ENCODE data around the gene MARCHF9.
"Not testable (repeated sequence)": the region's sequence is repeated elsewhere in the genome, so short reads cannot be mapped to it uniquely, and the experiment has no call there.

The MARCHF9 gene

DNA sequence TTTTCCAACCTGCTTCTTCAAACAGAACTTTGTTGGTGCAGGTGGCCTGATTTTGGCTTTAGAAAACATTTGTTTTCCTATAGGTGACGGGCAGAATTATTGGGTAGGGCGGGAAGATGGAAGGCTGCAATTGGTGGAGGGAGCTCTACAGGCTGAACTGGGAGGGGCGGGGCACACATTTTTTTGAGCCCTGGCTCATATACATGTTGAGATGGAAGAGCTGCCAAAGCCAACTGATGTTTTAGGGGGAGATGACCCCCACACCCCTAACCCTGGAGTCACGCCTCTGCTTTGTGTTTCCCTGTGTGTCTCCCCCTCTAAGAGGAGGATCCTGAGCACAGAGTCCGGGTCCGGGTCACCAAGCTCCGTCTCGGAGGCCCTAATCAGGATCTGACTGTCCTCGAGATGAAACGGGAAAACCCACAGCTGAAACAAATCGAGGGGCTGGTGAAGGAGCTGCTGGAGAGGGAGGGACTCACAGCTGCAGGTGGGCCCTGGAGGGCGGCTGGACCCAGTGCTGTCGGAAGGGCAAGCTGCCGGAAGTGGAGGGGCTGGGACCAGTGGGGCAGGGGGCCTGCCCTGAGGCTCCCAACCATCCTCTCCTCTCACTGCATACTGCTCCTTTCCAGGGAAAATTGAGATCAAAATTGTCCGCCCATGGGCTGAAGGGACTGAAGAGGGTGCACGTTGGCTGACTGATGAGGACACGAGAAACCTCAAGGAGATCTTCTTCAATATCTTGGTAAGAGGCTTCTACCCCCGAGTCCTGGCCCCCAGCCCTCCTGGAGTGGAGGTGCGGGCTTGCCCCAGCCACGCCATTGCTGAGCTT, 34.9 kb upstream of the MARCHF9 start:
- TF ChIP-seq JUND (IDR thresholded peaks at IDR 0.05; ENCODE audit: low read depth), result no peak
- DNase-seq (ENCODE audit: low read depth in 1 of 2, low spot score in 1 of 2), result no peak
- in situ Hi-C loops (cut with HindIII; ENCODE audit: low pct_unique_long_range_greater_than_20kb, low sequenced_read_pairs), result no loop called here

DNA sequence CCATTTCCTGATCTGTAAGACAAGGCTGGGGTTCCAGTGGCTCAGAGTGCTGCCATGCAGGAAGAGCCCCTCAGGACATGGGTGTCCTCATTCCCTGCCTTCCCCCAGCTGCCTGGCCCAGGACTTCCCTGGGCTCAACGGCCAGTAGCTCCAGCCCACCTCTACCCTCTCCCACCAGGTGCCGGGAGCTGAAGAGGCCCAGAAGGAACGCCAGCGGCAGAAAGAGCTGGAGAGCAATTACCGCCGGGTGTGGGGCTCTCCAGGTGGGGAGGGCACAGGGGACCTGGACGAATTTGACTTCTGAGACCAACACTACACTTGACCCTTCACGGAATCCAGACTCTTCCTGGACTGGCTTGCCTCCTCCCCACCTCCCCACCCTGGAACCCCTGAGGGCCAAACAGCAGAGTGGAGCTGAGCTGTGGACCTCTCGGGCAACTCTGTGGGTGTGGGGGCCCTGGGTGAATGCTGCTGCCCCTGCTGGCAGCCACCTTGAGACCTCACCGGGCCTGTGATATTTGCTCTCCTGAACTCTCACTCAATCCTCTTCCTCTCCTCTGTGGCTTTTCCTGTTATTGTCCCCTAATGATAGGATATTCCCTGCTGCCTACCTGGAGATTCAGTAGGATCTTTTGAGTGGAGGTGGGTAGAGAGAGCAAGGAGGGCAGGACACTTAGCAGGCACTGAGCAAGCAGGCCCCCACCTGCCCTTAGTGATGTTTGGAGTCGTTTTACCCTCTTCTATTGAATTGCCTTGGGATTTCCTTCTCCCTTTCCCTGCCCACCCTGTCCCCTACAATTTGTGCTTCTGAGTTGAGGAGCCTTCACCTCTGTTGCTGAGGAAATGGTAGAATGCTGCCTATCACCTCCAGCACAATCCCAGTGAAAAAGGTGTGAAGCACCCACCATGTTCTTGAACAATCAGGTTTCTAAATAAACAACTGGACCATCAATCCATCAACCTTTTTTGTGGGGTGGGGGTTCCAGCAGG, 34.0 kb upstream of the MARCHF9 start:
- TF ChIP-seq JUND (IDR thresholded peaks at IDR 0.05; ENCODE audit: low read depth), result no peak

GRCh38 chr12:57721846-57722608, 32.9 kb upstream of the MARCHF9 start:
- DNase-seq (ENCODE audit: low read depth in 1 of 2, low spot score in 1 of 2); in situ Hi-C loops (cut with HindIII; ENCODE audit: low pct_unique_long_range_greater_than_20kb, low sequenced_read_pairs): not testable (repeated sequence)

More for the DNA sequence above, 34.0 kb upstream of the MARCHF9 start:
- no peak for DNase-seq (ENCODE audit: low read depth in 1 of 2, low spot score in 1 of 2)
- in situ Hi-C loops (cut with HindIII; ENCODE audit: low pct_unique_long_range_greater_than_20kb, low sequenced_read_pairs), result no loop called here

DNA sequence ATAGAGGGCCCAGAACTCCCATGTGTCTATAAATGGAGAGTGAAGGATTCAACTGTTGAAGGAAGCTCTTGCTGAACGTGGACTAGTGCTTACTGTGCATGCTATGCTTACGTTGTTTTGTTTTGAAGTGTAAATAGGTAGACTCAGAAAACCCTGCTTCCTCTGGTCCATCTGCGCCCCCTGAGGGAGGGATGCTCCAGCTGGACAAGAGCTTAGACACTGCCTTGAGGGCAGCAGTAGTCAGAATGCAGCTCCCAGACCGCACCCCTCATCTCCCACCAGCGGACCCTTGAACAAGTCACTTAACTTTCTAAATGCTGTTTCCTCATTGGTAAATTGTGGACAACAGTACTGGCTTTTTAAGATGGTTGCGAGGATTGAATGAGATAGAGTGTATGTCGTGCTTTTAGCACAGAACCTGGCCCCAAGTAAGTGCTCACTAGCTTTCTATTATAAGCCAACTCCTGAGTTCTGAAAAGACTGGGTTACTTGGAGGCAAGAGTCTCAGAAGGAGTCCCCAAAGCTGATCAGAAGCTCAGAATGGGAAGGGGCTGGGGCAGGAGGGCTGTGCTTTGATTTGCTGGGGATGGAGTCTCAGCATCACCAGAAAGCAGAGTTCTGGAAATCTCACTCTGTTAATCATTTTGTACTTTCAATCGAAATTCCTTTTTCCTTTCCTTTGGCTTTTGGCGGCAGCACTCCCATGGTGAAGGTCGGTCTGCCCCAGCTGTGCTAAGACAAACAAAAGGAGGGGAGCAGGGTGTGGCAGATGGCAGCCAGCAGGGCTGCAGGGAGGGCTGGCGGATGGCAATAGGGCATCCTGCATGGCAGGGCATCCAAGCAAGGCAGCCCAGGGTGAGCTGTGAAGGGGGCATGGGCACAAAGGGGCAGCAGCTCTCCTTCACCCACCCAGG, 31.9 kb upstream of the MARCHF9 start:
- in situ Hi-C loops (cut with HindIII; ENCODE audit: low pct_unique_long_range_greater_than_20kb, low sequenced_read_pairs), result no loop called here
- TF ChIP-seq JUND (IDR thresholded peaks at IDR 0.05; ENCODE audit: low read depth), result no peak
- no peak for DNase-seq (ENCODE audit: low read depth in 1 of 2, low spot score in 1 of 2)

DNA sequence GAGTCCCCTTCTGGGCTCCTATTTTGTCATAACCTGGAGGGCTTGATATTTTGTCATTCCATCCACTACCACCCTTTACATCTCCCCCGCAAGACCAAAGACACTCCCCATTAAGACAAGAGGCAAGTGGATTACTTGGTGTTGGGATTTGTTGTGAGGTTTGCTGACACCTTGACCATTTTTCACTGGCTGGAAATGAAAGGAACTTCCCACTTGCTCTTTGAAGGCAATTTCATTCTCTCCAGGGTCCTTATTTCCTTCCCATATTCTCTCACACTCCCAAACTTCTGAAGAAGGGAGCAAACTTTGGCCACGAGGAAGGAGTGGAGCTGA, 31.3 kb upstream of the MARCHF9 start:
- in situ Hi-C loops (cut with HindIII; ENCODE audit: low pct_unique_long_range_greater_than_20kb, low sequenced_read_pairs), result no loop called here
- no peak for TF ChIP-seq JUND (IDR thresholded peaks at IDR 0.05; ENCODE audit: low read depth)
- DNase-seq (ENCODE audit: low read depth in 1 of 2, low spot score in 1 of 2), result no peak

DNA sequence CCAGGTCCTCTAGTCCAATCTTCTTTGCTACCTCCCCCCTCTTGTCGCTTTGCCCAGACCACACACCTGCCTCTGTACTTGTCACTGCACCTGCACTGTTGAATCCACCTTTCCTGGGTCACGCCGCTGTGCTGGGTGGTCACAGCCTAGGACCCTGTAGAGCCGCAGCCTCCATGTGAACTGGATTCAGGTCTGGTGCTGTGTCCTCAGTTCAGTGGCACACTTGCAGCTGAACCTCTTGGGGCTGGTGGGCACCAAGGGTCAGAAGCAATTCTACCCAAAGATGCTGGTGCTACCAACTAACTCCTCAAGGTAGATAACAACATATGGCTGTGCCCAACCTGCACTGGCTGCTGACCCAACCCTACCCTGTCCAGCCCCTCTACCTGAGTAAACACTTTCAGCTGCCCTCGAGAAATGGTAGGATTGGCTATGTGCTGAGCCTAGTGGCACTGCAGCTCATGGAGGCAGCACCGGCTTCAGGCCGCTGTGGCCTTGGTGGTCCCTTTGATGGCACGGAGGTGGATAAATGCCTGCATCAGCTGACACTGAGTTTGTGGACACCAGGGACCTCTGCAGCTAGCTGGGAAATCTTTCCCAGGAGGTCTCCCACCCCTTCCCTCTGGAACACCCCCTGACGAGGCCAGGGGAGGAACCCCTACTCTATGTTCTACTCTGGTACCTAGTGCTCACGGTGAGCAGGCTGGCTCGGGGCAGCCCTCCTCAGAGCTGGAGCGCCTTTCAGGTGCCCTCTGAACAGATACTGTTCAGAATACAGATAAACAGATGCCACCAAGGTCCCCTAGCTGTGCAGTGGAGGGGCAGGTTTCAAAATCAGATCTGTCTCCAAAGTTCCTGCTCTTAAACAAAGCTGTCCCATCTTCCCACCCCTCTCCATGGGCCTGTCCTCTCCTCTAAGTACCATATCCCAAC, 30.6 kb upstream of the MARCHF9 start:
- TF ChIP-seq JUND (IDR thresholded peaks at IDR 0.05; ENCODE audit: low read depth), result no peak
- no peak for DNase-seq (ENCODE audit: low read depth in 1 of 2, low spot score in 1 of 2)
- in situ Hi-C loops (cut with HindIII; ENCODE audit: low pct_unique_long_range_greater_than_20kb, low sequenced_read_pairs), result no loop called here

GRCh38 chr12:57724936-57725740, 29.8 kb upstream of the MARCHF9 start:
- in situ Hi-C loops (cut with HindIII; ENCODE audit: low pct_unique_long_range_greater_than_20kb, low sequenced_read_pairs), result no loop called here
- DNase-seq (ENCODE audit: low read depth in 1 of 2, low spot score in 1 of 2), result no peak
- no peak for TF ChIP-seq JUND (IDR thresholded peaks at IDR 0.05; ENCODE audit: low read depth)

GRCh38 chr12:57725851-57726150, 29.1 kb upstream of the MARCHF9 start:
- TF ChIP-seq JUND (IDR thresholded peaks at IDR 0.05; ENCODE audit: low read depth), result no peak
- no peak for DNase-seq (ENCODE audit: low read depth in 1 of 2, low spot score in 1 of 2)
- in situ Hi-C loops (cut with HindIII; ENCODE audit: low pct_unique_long_range_greater_than_20kb, low sequenced_read_pairs), result no loop called here

DNA sequence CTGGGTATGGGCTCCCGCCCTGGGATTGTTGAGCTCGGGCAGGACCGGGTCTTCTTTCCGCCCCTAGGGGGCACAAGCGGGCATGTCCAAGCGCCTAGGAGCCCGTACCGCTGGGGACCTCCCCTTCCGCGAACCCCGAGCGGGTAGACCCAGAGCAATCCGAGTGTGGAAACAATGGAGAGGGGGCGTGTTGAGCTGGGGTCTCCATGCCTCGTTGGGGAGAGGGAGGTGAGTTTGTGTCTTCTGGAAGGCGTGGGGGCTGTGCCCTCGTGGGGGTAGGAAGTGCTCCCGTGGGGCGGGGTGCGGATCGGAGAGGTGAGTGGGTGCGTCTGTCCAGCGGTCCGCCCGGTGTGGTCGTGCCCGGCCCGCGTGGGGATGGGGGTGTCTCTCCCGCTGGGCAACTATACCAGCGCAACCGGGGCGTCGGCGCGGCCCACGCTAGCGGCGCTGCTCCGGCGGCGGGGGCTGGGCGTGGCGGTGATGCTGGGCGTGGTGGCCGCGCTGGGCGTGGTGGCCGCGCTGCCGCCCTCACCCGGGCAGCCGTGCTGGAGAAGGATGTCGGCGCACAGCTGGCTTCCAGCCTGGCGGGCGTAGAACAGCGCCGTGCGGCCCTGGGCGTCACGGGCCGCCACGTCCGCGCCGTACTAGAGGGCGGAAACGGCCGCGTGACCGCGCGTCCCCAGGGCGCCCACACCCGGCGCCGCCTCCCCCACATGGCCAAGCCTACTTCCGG, 28.6 kb upstream of the MARCHF9 start:
- no peak for TF ChIP-seq JUND (IDR thresholded peaks at IDR 0.05; ENCODE audit: low read depth)
- in situ Hi-C loops (cut with HindIII; ENCODE audit: low pct_unique_long_range_greater_than_20kb, low sequenced_read_pairs), result no loop called here
- DNase-seq (ENCODE audit: low read depth in 1 of 2, low spot score in 1 of 2), result peak; percentile 90 to 96

Data from T47D (cell line).